Endothelial cell of umbilical vein (primary cell): ENCODE data around the gene SIX5. TPM values are rescaled to one million over a fixed set of nuclear protein-coding genes. Genes with fewer than 3 reads are reported as not detected.

Experiments
- BruUV-seq: library from RNA; stranded (reverse); fragments of 400-500 nt; replicated peaks from 2 replicates; lab custom pipeline; 2021; lab: Mats Ljungman, UMichigan
- CTCF ChIA-PET: fragments of 300-600, 350-600 bp; sonication (Branson Sonifier 250); formaldehyde crosslinking; loops from one replicate; lab custom pipeline; 2021; ENCODE audit warnings: antibody characterized with exemption, inconsistent platforms; lab: Charles Lee
- POLR2A ChIA-PET: fragments of 300-600, 350-600 bp; sonication (Branson Sonifier 250); formaldehyde crosslinking; loops from one replicate; lab custom pipeline; 2021; ENCODE audit warnings: antibody characterized with exemption, inconsistent platforms; lab: Charles Lee
- DNase-seq: peaks from one replicate; pipeline ENCODE4 v3.0.0-alpha.2; 2011; ENCODE audit warnings: low read depth, low spot score
- FAIRE-seq: peaks from 2 replicates; lab custom pipeline; 2011; peaks lifted over from hg19 to GRCh38; lab: Jason Lieb, UNC
- H2AFZ ChIP-seq: 2 replicates; pipeline ENCODE4 v1.6.0; 2012; ENCODE audit warnings: low read depth, low read length, control low read depth, inconsistent platforms
- H3K27ac ChIP-seq: 2 replicates; pipeline ENCODE4 v1.5.1; 2011; ENCODE audit warnings: low read depth, mild to moderate bottlenecking, control low read depth, low read length, moderate library complexity; ENCODE audit not compliant: insufficient read depth
- H3K27me3 ChIP-seq, 2 experiments: 2 replicates each; pipeline versions ENCODE4 v1.6.0 to v1.6.1; 2011; ENCODE audit warnings: low read length in 2 of 2, mixed read lengths in 1 of 2; ENCODE audit not compliant: control insufficient read depth in 2 of 2, insufficient read depth in 2 of 2
- H3K36me3 ChIP-seq, 2 experiments: 2 replicates in 1 of 2; 3 replicates in 1 of 2; pipeline ENCODE4 v1.5.1; 2011; ENCODE audit warnings: low read length in 2 of 2, mild to moderate bottlenecking in 1 of 2, moderate library complexity in 1 of 2; ENCODE audit not compliant: control insufficient read depth in 2 of 2, insufficient read depth in 2 of 2; ENCODE audit errors: extremely low read depth in 1 of 2
- H3K4me1 ChIP-seq: 3 replicates; pipeline ENCODE4 v1.5.1; 2011; ENCODE audit warnings: mild to moderate bottlenecking, low read length; ENCODE audit not compliant: control insufficient read depth, insufficient read depth; ENCODE audit errors: extremely low read depth
- H3K4me2 ChIP-seq: 2 replicates; pipeline ENCODE4 v1.6.1; 2011; ENCODE audit warnings: low read length, control low read depth, mixed read lengths; ENCODE audit not compliant: insufficient read depth
- H3K4me3 ChIP-seq, 3 experiments: fragments of 200-600 bp in 1 of 3; sonication (generic), shearing (Covaris generic) in 1 of 3; replicated peaks in 1 of 3; 2 replicates each; pipeline ENCODE4 v1.5.1; 2011 to 2016; ENCODE audit warnings: control low read depth in 3 of 3, low read length in 3 of 3, mild to moderate bottlenecking in 2 of 3, inconsistent platforms in 1 of 3, low read depth in 1 of 3, moderate library complexity in 1 of 3; ENCODE audit not compliant: insufficient read depth in 1 of 3
- H3K79me2 ChIP-seq: 2 replicates; pipeline ENCODE4 v1.6.0; 2012; ENCODE audit warnings: low read length, inconsistent platforms; ENCODE audit not compliant: control insufficient read depth, insufficient read depth
- H3K9ac ChIP-seq: replicated peaks from 2 replicates; pipeline ENCODE3; 2011; ENCODE audit warnings: low read length, control low read depth; ENCODE audit not compliant: insufficient read depth; ENCODE audit errors: extremely low read depth
- H3K9me1 ChIP-seq: replicated peaks from 3 replicates; pipeline ENCODE4 v1.6.0; 2011; ENCODE audit warnings: mild to moderate bottlenecking, low read length; ENCODE audit not compliant: control insufficient read depth, insufficient read depth; ENCODE audit errors: extremely low read depth
- H3K9me3 ChIP-seq: replicated peaks from 2 replicates; pipeline ENCODE4 v1.5.1; 2012; ENCODE audit warnings: low read length, inconsistent platforms; ENCODE audit not compliant: control insufficient read depth, insufficient read depth
- H4K20me1 ChIP-seq: replicated peaks from 2 replicates; pipeline ENCODE3; 2011; ENCODE audit warnings: mild to moderate bottlenecking, low read length; ENCODE audit not compliant: control insufficient read depth, insufficient read depth; ENCODE audit errors: extremely low read depth
- EZH2 ChIP-seq: IDR thresholded peaks from 2 replicates; pipeline ENCODE4 v1.6.1; 2012; ENCODE audit warnings: borderline replicate concordance, low read depth, mild to moderate bottlenecking, moderate library complexity, low read length, inconsistent platforms; ENCODE audit not compliant: severe bottlenecking
- FOS ChIP-seq: IDR thresholded peaks from 2 replicates; pipeline ENCODE4 v1.6.1; 2011; ENCODE audit warnings: mild to moderate bottlenecking, low read length, moderate library complexity, borderline replicate concordance; ENCODE audit not compliant: insufficient read depth
- GATA2 ChIP-seq: IDR thresholded peaks from 2 replicates; pipeline ENCODE4 v1.7.0; 2011; ENCODE audit warnings: low read depth, mild to moderate bottlenecking, moderate library complexity, mixed read lengths, low read length; ENCODE audit not compliant: insufficient read length, insufficient read depth
- JUN ChIP-seq: IDR thresholded peaks from 2 replicates; pipeline ENCODE4 v1.6.1; 2011; ENCODE audit warnings: borderline replicate concordance, low read depth; ENCODE audit not compliant: insufficient read length, insufficient read depth
- MYC ChIP-seq: IDR thresholded peaks from one replicate; pipeline ENCODE4 v1.6.1; 2011; ENCODE audit warnings: mild to moderate bottlenecking, low read depth, low read length
- POLR2A ChIP-seq: IDR thresholded peaks from 2 replicates; pipeline ENCODE4 v1.6.1; 2012; ENCODE audit warnings: low read depth, mild to moderate bottlenecking, control low read depth, low read length
- POLR2AphosphoS5 ChIP-seq: IDR thresholded peaks from 2 replicates; pipeline ENCODE4 v1.6.1; 2012; ENCODE audit warnings: low read depth, mild to moderate bottlenecking, control low read depth, low read length, moderate library complexity; ENCODE audit not compliant: insufficient read depth
- dilution Hi-C: fragments of 300-500 bp; cut with MboI; formaldehyde crosslinking; loops from one replicate; pipeline ENCODE4 v1.15.0; 2019; ENCODE audit warnings: low sequenced_read_pairs; ENCODE audit not compliant: extremely low pct_ligation_motif_present
- intact Hi-C: fragments of 100-400 bp; cut with micrococcal nuclease; formaldehyde crosslinking; loops from one replicate; pipeline ENCODE4 v1.10.0; 2022
- polyA plus RNA-seq, 4 experiments: library from polyadenylated mRNA; depleted of rRNA in 3 of 4; stranded (reverse) in 3 of 4; unstranded in 1 of 4; fragments of >200 nt; gene quantifications; 2 replicates each; pipeline versions ENCODE4 v1.2.1 to v1.2.3, GENCODE V29; 2011 to 2012; ENCODE audit warnings: missing spikeins in 1 of 4
- total RNA-seq: library from RNA; stranded (reverse); gene quantifications from 2 replicates; pipeline ENCODE4 v1.2.3, GENCODE V29; 2021
- TF ChIP-seq, protein P1 (sequence below): IDR thresholded peaks from 2 replicates; pipeline ENCODE4 v1.6.1; 2011; ENCODE audit not compliant: insufficient read depth, insufficient read length
- TF ChIP-seq, protein P2 (sequence below), 2 donors: IDR thresholded peaks; 1 replicate in 1 of 2; 2 replicates in 1 of 2; pipeline ENCODE4 v1.5.1; 2011; ENCODE audit warnings: low read length in 2 of 2, mild to moderate bottlenecking in 2 of 2, moderate library complexity in 2 of 2, control low read depth in 1 of 2, inconsistent platforms in 1 of 2, low read depth in 1 of 2; ENCODE audit not compliant: insufficient read depth in 1 of 2; ENCODE audit errors: extremely low read depth in 1 of 2

SIX5 gene
- total and polyA plus RNA-seq, 2 donors (not counting 3 experiments of a cell fraction or from before 2014, with no cell fraction given) = 13.1 to 16.7 TPM

DNA sequence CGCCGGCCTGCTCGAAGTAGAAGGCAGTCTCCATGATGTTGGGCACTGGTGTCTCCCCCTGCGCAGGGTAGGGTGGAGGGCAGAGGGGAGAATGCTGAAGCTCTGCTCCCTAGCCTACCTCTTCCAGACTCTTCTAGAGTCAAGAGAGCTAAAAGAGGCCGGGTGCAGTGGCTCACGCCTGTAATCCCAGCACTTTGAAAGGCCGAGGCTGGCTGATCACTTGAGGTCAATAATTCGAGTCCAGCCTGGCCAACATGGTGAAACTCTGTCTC lies 35.8 kb upstream of the SIX5 start:
- FAIRE-seq = no peak
- Histone ChIP-seq H3K36me3 (no peaks in the 10 kb centered on the region), H4K20me1 (no peaks in the 10 kb centered on the region), H3K27me3 (no peaks in the 10 kb centered on the region), H3K9ac (no peak overlapping the region), H3K9me1 (no peaks in the 10 kb centered on the region), H3K27ac (no peak overlapping the region), H3K9me3 (no peaks in the 10 kb centered on the region), H3K79me2 (no peaks in the 10 kb centered on the region), H3K4me1 (peaks cover 6% of the 10 kb centered on the region), H3K4me3 (no peak overlapping the region), H2AFZ (no peak overlapping the region), H3K4me2 (no peak overlapping the region)
- dilution Hi-C loops (no loop called here), intact Hi-C loops (no loop called here)
- ChIA-PET CTCF (interaction anchor here (0.7 to 2.9 kb wide), 2 partner anchors 12 to 35 kb away, joined by 3 to 19 read pairs; no protein-coding TSS in a partner anchor), POLR2A (no interaction called here)
- no peak for DNase-seq
- no TSS peak for BruUV-seq
- no peak for TF ChIP-seq GATA2
- TF ChIP-seq MYC = no peak
- no peak for TF ChIP-seq EZH2
- no peak for TF ChIP-seq POLR2A
- TF ChIP-seq FOS = no peak
- TF ChIP-seq JUN = no peak
- TF ChIP-seq POLR2AphosphoS5 = no peak
- TF ChIP-seq, protein P1, sequence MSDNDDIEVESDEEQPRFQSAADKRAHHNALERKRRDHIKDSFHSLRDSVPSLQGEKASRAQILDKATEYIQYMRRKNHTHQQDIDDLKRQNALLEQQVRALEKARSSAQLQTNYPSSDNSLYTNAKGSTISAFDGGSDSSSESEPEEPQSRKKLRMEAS = no peak
- TF ChIP-seq, protein P2, sequence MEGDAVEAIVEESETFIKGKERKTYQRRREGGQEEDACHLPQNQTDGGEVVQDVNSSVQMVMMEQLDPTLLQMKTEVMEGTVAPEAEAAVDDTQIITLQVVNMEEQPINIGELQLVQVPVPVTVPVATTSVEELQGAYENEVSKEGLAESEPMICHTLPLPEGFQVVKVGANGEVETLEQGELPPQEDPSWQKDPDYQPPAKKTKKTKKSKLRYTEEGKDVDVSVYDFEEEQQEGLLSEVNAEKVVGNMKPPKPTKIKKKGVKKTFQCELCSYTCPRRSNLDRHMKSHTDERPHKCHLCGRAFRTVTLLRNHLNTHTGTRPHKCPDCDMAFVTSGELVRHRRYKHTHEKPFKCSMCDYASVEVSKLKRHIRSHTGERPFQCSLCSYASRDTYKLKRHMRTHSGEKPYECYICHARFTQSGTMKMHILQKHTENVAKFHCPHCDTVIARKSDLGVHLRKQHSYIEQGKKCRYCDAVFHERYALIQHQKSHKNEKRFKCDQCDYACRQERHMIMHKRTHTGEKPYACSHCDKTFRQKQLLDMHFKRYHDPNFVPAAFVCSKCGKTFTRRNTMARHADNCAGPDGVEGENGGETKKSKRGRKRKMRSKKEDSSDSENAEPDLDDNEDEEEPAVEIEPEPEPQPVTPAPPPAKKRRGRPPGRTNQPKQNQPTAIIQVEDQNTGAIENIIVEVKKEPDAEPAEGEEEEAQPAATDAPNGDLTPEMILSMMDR (IDR thresholded peaks at IDR 0.05; ENCODE audit: extremely low read depth in 1 of 2, insufficient read depth in 1 of 2, low read depth in 1 of 2, low read length in 2 of 2) = no peak
